Mesenteric fat pad (tissue), 1 donor: ENCODE results near the gene MARK1. TPM values are rescaled to one million over a fixed set of nuclear protein-coding genes. Genes with fewer than 3 reads are reported as not detected.

Experiments used
- DNase-seq: peaks from one replicate; pipeline ENCODE4 v3.0.0-alpha.2; 2020; ENCODE audit warnings: low spot score
- total RNA-seq: library from RNA; stranded (reverse); fragmentation: NEBNext Ultra II Directional; extraction: Animal tissue kit (Norgen Biotek cat#: 25700); gene quantifications from one replicate; pipeline ENCODE4 v1.2.1, GENCODE V29; 2021
- donor health status: DM: yes; HTN: yes; CAD: no.

Gene MARK1
- total RNA-seq, 1 donor from 2014 or later: 19.2 TPM

GRCh38 chr1:220708936-220709801, 181.2 kb downstream of the MARK1 start:
- DNase-seq: no peak

- no peak for DNase-seq
Observed at GRCh38 chr1:220710333-220710732, 182.4 kb downstream of the MARK1 start.

- no peak for DNase-seq
Observed at GRCh38 chr1:220711056-220711809, 183.3 kb downstream of the MARK1 start.

Other genes with a start within 250 kb of the MARK1 start
- gene C1orf115, start 162.2 kb downstream of the MARK1 start, total RNA-seq: 28.5 TPM
- 45.2 TPM for gene MTARC2, start 220.2 kb downstream of the MARK1 start, total RNA-seq